Panc1 (cell line): ENCODE measurements around the gene RIOX2. TPM values are rescaled to one million over a fixed set of nuclear protein-coding genes. Genes with fewer than 3 reads are reported as not detected.
A peak's percentile ranks its signal among the peaks of the same experiment; 100 is the strongest.
"Not testable (repeated sequence)": the region's sequence is repeated elsewhere in the genome, so short reads cannot be mapped to it uniquely, and the experiment has no call there.

Experiments used
- ATAC-seq: fragments of 200-7000 bp; cut with Tn5 transposase; 2 replicates; pipeline ENCODE4 v1.9.1; 2020; ENCODE audit warnings: mild to moderate bottlenecking, moderate library complexity
- BruUV-seq: library from RNA; stranded (reverse); fragments of 400-500 nt; replicated peaks from 2 replicates; lab custom pipeline; 2021; lab: Mats Ljungman, UMichigan
- CTCF ChIA-PET: fragments of 300-600 bp; sonication (Branson Sonifier 250); formaldehyde crosslinking; loops from one replicate; lab custom pipeline; 2022; ENCODE audit warnings: antibody characterized with exemption; lab: Charles Lee
- POLR2A ChIA-PET: fragments of 300-600 bp; sonication (Branson Sonifier 250); formaldehyde crosslinking; loops from one replicate; lab custom pipeline; 2022; ENCODE audit warnings: antibody characterized with exemption; lab: Charles Lee
- DNase-seq: peaks from one replicate; pipeline ENCODE4 v3.0.0-alpha.2; 2010; ENCODE audit warnings: low read depth, low spot score
- H3K27ac ChIP-seq: 2 replicates; pipeline ENCODE4 v1.5.1; 2011; ENCODE audit warnings: mild to moderate bottlenecking, low read length, inconsistent platforms
- H3K27me3 ChIP-seq: fragments of 200-500 bp; sonication (Bioruptor generic); 2 replicates; pipeline ENCODE4 v1.6.0; 2014; ENCODE audit warnings: low read length, inconsistent platforms; ENCODE audit not compliant: control insufficient read depth, insufficient read depth
- H3K36me3 ChIP-seq: fragments of 200-500 bp; sonication (Bioruptor generic); 2 replicates; pipeline ENCODE4 v1.5.1; 2014; ENCODE audit warnings: inconsistent platforms, mild to moderate bottlenecking, low read length, moderate library complexity; ENCODE audit not compliant: control insufficient read depth, insufficient read depth
- H3K4me1 ChIP-seq: 2 replicates; pipeline ENCODE4 v1.5.1; 2011; ENCODE audit warnings: inconsistent platforms, mild to moderate bottlenecking, low read length, moderate library complexity; ENCODE audit not compliant: control insufficient read depth, insufficient read depth
- H3K4me3 ChIP-seq, 2 experiments: 2 replicates each; pipeline ENCODE4 v1.5.1; 2011 to 2012; ENCODE audit warnings: low read depth in 2 of 2, low read length in 2 of 2, mild to moderate bottlenecking in 2 of 2, inconsistent platforms in 1 of 2, moderate library complexity in 1 of 2
- H3K9me3 ChIP-seq: fragments of 200-500 bp; sonication (Bioruptor generic); 2 replicates; pipeline ENCODE4 v1.5.1; 2014; ENCODE audit warnings: low read depth, mild to moderate bottlenecking, inconsistent platforms, low read length, moderate library complexity; ENCODE audit not compliant: control insufficient read depth, insufficient read depth
- CTCF ChIP-seq: fragments of 450-650 bp; IDR thresholded peaks from 2 replicates; pipeline ENCODE4 v1.5.1; 2017; ENCODE audit warnings: mild to moderate bottlenecking
- POLR2AphosphoS5 ChIP-seq: IDR thresholded peaks from 2 replicates; pipeline ENCODE4 v1.6.1; 2012; ENCODE audit warnings: mild to moderate bottlenecking, low read depth, low read length, moderate library complexity
- SIN3A ChIP-seq: IDR thresholded peaks from 2 replicates; pipeline ENCODE4 v1.6.1; 2012; ENCODE audit warnings: low read depth, mild to moderate bottlenecking, low read length, moderate library complexity, borderline replicate concordance; ENCODE audit not compliant: insufficient read depth
- TCF7L2 ChIP-seq: IDR thresholded peaks from 2 replicates; pipeline ENCODE4 v1.6.1; 2011; ENCODE audit warnings: mild to moderate bottlenecking, low read depth, low read length, inconsistent platforms
- in situ Hi-C: cut with HindIII; loops from 2 replicates; pipeline ENCODE4 v1.10.0; 2016; ENCODE audit warnings: low sequenced_read_pairs, low pct_unique_long_range_greater_than_20kb
- intact Hi-C: fragments of 100-400 bp; cut with micrococcal nuclease; formaldehyde crosslinking; loops from one replicate; pipeline ENCODE4 v1.10.0; 2022; ENCODE audit not compliant: unreplicated experiment
- total RNA-seq: library from RNA; stranded (reverse); gene quantifications from one replicate; pipeline ENCODE4 v1.2.1, GENCODE V29; 2021; ENCODE audit not compliant: unreplicated experiment

The RIOX2 gene
- total RNA-seq, 1 experiment from 2014 or later = 44.1 TPM

DNA sequence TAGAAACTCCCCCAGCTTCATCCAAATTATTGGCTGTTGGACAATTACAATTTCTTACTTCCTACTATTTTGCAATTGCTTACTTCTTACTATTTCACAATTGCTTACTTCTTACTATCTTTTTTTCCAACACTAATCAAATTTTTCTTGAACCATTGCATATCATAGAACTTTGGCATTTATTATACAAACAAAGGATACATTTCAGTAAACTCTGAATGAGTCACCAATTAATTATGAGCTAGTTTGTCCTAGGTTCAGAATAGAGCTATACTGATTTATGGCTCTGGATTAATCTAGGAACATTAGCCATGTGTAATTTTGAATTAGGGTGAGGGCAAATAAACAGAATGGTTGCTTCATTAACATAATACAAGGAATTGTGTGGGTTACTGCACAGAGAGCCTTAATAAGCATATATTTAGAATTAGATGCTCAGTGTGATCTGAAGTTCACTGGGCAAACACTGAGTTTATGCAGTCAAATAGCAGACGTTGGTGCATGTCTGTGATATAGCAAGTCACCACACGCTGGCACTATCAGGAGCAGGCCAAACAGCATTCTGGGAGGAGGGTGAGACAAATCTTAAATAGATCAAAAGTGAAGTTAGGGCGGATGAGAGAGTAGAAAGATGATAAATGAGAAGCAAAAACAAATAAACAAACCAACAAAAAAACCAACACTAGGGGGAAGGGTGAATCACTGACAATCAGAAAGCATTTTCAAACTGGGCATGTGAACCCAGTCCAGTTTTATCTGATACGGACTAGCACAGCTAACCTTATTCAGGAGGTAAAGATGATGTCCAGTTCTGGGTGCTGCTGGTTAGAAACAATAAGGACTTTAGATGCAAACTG, 41.4 kb upstream of the RIOX2 start:
- H3K4me1 ChIP-seq = no peaks in the 10 kb centered on the region
- H3K4me3 ChIP-seq = no peak overlapping the region
- DNase-seq (no peak), ATAC-seq (no peak)
- no peaks in the 10 kb centered on the region for H3K9me3 ChIP-seq
- TF ChIP-seq CTCF (peak; percentile 28), TCF7L2 (no peak)
- no TSS peak for BruUV-seq
- intact Hi-C loops = no loop called here
- no peaks in the 10 kb centered on the region for H3K36me3 ChIP-seq
- POLR2A ChIA-PET = no interaction called here
- no peaks in the 10 kb centered on the region; the same call in 1 of the 2 replicates for H3K27me3 ChIP-seq
- no peak overlapping the region for H3K27ac ChIP-seq
- CTCF ChIA-PET = no interaction called here
- in situ Hi-C loops = no loop called here

DNA sequence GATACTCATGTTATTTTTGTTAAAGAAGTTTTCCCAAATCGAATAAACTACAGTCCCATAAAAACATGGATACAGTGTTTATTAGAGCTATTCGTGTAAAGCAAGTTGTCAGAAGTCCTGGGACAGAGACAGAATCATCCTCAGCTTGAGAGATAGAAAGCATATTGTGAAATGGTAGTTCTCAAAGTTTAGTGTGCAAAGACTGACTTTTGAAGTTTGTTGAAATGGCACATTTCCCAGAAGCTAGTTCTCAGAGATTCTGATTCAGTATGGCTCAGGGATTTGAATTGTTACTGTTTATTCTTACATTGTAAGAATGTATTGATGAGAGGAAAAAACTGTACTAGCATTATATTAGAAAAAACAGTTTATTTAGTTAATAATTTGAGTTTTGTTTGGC, 40.7 kb upstream of the RIOX2 start:
- no peaks in the 10 kb centered on the region for H3K36me3 ChIP-seq
- H3K4me1 ChIP-seq = no peaks in the 10 kb centered on the region
- ChIA-PET POLR2A (no interaction called here), CTCF (no interaction called here)
- no peak for DNase-seq
- H3K9me3 ChIP-seq = no peaks in the 10 kb centered on the region
- in situ Hi-C loops (no loop called here), intact Hi-C loops (no loop called here)
- H3K4me3 ChIP-seq = no peak overlapping the region
- no peak overlapping the region for H3K27ac ChIP-seq
- TF ChIP-seq SIN3A (no peak), POLR2AphosphoS5 (no peak), CTCF (no peak)
- no peak for ATAC-seq
- H3K27me3 ChIP-seq = no peaks in the 10 kb centered on the region; the same call in 1 of the 2 replicates
- no TSS peak for BruUV-seq

GRCh38 chr3:98010883-98011449, 38.7 kb upstream of the RIOX2 start:
- CTCF ChIA-PET, H3K9me3 ChIP-seq, in situ Hi-C loops, H3K27me3 ChIP-seq, H3K36me3 ChIP-seq, H3K4me1 ChIP-seq, BruUV-seq, H3K27ac ChIP-seq, intact Hi-C loops, ATAC-seq, H3K4me3 ChIP-seq, POLR2A ChIA-PET, DNase-seq: not testable (repeated sequence)
